NCI-H1694 (cell line): ENCODE results near the gene HK1.
A peak's percentile ranks its signal among the peaks of the same experiment; 100 is the strongest.
"Not testable (repeated sequence)": the region's sequence is repeated elsewhere in the genome, so short reads cannot be mapped to it uniquely, and the experiment has no call there.

Source experiments
- DNase-seq: peaks from one replicate; lab custom pipeline; 2025; lab: John Stamatoyannopoulos, UW

HK1 gene

DNA sequence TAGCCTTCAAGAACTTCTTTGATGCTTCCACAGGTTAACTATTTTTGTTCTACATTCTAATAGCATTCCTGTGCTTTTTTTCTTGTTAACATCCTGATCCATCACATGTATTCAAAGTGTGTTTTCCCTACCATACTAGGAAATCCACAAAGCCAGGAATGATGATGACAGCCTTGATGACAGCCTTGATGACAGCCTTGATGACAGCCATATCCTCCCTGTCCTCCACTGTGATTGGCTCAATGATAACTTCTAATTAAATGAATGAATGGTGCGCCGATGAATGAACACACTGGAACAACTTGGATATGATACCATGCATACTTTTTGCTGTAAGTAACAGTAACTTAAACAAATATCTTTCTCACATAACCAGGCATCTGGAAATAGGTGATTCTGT is 146.7 kb downstream of the HK1 start:
- no peak for DNase-seq

GRCh38 chr10:69425511-69426298 is 147.4 kb downstream of the HK1 start:
- no peak for DNase-seq

- no peak for DNase-seq
Observed at GRCh38 chr10:69426376-69426727, 148.1 kb downstream of the HK1 start.

DNA sequence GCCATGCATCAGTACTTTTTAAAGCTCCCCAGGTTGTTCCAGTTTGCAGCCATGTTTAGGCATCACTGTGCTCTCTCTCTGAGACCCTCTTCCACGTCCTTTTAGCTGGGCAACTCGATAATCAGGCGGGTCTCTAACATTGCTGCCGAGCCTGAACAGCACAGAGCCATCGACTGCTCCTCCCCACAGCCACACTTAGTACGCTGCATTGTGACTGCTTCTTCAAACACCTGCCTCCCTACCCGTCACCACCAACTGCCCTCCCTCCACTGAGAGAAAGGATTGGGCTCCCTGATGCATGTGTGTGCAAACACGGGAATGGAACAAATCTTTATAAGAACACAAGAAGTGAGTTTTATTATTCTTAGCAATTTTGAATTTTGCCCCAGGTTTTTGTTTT is 149.9 kb downstream of the HK1 start:
- peak; percentile 23 for DNase-seq

- no peak for DNase-seq
Observed at GRCh38 chr10:69434169-69434568, 155.9 kb downstream of the HK1 start.

DNA sequence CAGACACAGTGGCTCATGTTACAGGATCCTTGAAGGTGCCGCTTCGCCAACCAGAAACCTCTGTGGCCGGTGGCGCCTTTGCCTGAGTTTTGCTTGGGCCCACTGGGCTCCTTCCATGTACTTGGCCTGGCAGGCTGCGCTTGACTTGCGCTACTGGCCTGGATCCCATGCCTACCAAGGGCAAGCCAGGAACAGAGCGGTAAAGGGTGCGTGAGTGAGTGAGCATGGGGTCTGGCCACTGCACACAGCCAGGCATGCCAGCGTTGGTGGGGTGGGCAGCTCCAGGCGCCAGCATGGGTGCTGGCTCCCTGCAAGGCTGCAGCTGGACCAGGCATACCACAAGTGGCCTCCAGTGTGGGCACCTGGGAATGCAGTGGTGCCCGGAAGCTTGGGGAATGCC is 156.6 kb downstream of the HK1 start:
- DNase-seq: no peak

- no peak for DNase-seq
Observed at GRCh38 chr10:69435966-69436520, 157.7 kb downstream of the HK1 start.

DNA sequence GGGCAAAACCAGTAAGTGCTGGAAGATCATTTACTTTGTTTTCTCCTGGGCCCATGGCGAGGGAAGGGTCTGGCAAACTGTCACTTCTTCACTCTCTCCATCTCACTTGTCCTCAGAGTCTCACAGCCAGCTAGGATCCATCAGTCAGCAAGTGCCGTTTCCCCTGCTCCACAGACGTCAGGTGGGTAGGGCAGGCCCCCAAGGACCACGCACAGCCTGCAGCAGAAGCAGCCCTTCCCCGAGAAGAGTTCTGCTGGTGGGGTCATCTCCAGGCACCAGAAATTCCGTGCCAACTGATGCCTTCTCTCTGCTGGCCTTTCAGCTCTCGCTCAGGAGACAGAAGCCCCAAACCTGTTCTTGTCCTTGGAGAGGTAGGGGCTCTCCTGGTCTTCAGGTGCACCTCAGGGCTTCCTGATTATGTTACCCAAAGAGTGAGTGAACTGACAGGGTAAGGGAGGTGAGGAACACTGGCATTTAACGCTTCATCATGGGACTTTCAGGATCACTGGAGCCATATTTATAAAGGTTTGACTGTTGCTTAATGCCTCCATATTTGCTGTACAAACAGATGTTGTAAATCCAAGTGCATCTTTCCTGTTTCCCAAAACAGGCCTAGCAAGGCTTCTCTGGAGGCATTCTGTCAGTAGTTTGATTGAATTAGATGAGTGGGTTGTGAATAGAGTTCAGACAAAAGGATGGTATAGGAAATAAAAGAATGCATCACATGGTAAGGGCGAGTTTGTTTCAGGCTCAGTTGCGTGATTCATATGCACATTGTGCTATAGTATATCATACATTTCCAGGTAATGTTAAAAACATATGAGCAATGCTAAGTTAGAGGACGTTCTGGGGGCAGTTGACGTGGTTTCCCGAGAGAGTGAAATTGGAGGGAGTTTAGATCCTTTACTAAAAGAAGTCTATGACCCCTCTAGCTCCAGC is 159.3 kb downstream of the HK1 start:
- DNase-seq: no peak

DNA sequence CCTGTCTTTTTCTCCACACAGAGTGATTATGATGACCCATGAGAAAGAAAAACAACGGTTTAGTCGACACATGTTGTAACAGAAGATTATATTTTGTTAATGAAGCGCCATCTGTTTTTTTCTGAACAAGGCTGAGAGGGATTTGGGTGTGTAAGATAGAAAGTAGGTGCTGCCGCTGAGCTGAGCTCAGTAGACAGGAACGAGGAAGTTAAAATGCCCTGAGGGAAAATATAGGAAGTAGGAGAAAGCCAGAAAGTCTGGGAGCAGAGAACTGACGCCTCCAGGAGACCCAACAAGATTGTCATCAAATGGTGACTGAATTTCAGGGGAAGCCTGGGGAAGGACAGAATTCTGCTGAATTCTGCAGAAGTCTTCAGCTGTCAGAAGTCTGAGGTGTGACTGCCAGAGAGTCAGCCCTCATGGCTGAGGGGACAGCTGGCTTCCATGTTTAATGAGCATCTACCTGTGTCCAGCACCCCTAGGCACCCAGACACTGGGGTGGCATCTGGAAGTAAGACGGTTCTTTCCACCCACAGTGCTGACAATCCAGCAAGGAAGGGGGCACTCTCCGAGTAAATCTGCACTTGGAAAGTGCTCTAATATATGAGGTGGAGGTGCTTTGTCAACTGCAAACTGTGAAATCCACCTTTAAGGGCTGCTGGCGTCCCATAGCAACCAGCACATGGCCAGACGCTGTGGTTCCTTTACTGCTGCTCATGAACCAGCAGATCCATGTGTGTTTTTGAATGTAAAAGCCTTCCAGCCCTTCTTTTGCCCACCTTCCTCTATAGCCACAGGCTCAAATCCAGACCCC is 160.4 kb downstream of the HK1 start:
- peak; percentile 88 for DNase-seq

- DNase-seq: peak; percentile 91
Observed at GRCh38 chr10:69439350-69439739, 161.0 kb downstream of the HK1 start.

DNA sequence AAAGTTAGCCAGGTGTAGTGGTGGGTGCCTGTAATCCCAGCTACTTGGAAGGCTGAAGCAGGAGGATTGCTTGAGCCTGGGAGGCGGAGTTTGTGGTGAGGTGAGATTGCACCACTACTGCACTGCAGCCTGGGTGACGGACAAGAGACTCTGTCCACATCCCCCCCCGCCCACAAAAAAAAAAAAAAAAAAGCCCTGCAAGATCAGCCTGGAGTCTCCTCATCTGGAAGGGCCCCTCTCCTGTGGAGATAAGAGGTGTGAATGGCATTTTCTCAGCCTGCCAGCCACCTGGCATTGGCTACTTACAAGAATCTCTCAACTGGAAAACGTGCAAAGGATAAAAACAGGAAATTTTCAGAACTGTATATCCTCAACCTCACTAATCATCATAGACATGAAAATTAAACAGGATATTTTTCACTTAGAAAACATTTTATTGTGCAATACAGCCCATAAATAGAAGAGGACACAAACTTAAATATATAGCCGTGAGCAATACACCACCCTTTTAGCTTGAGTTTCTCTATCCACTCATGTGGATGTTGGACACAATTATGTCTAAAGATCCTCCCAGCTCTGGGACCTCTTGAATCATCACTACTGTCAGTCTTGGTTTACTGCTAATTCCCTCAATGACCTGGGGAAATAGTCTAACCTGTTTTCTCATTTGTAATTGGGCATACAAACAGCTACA is 161.7 kb downstream of the HK1 start:
- peak; percentile 29 for DNase-seq

DNA sequence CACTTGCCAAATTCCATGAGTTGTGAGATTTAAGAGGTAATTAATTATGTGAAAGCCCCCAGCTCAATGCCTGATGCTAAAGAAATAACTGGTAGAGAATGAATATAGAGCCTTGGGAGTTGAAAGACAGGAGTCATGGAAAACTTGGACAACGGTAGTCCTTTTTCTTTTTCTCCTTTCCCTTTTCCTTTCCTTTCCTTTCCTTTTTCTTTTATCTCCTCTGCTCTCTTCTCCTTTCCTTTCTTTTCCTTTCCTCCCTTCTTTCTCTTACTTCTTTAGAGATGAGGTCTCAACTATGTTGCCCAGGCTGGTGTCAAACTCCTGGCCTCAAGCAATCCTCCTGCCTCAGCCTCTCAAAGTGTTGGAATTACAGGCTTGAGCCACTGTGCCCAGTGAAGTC is 165.1 kb downstream of the HK1 start:
- no peak for DNase-seq

DNA sequence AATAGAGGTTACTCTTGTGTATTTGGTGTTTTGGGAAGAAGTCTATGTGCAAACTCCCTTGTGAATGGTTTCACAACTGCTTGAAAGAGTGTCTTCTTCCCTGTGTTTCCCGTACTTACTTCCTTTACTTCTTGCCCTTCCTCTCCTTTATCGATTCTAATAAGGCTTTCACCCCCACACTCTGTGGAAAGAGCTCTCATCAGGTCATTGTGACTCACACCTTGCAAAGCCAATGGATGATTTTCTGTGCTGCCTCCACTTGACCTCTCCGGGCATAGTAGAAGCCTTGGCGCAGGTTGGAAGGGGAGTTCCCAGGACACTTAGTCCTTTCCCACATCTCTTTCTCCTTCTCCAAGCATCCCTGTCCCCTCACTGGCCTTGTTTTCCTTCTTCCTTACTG is 166.7 kb downstream of the HK1 start:
- DNase-seq: no peak

- DNase-seq: no peak
Observed at GRCh38 chr10:69446229-69446628, 167.9 kb downstream of the HK1 start.

- no peak for DNase-seq
Observed at GRCh38 chr10:69446650-69447151, 168.4 kb downstream of the HK1 start.

DNA sequence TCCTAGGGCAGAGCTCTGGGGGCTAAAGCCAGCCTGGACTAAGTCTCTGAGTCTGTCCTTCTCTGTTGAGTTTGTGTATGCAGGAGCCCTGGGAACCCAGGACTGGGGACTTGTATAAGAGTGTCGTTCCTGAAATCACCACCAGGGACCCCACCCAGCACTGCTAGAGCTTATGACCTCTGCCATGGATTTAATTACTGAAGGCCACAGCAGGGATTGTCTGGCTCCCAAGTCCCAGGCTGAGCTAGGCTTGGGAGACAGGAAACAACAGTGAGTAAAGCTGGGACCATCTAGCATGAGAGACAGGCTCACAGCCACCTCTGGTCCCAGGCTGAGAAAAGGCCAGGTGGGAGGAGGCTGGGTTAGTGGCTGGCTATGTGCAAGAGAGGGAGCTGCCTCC is 171.5 kb downstream of the HK1 start:
- peak; percentile 68 for DNase-seq

DNA sequence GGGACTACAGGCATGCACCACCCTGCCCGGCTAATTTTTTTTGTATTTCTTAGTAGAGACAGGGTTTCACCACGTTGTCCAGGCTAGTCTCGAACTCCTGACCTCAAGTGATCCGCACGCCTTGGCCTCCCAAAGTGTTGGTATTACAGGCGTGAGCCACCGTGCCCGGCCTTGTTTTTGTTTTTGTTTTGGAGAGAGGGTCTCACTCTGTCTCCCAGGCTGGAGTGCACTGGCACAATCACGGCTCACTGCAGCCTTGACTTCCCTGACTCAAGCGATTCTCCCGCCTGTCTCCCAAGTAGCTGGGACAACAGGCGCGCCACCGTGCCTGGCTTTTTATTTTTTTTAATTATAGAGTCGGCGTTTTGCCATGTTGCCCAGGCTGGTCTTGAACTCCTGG is 172.1 kb downstream of the HK1 start:
- DNase-seq: not testable (repeated sequence)

GRCh38 chr10:69451209-69451783 is 173.0 kb downstream of the HK1 start, which contains the start of gene TSPAN15:
Gene TSPAN15 (plus strand): TSS chr10:69451465. CDS start chr10:69451595, 130 bp downstream.
- peak; percentile 72 for DNase-seq
